ENCODE measurements around the gene MAZ. TPM values are rescaled to one million over a fixed set of nuclear protein-coding genes. Genes with fewer than 3 reads are reported as not detected.

Gene MAZ
- polyA plus RNA-seq, 1 donor from 2014 or later = 147 TPM

- H3F3A ChIP-seq (ENCODE audit: insufficient read depth, low read length, poor library complexity, severe bottlenecking) = no peaks in the 10 kb centered on the region
- peak overlapping the region; percentile 100 for H3K4me3 ChIP-seq (ENCODE audit: low read length)
- H3K27ac ChIP-seq (ENCODE audit: low read length) = peak overlapping the region; percentile 98
- no peaks in the 10 kb centered on the region for H3K9me3 ChIP-seq (ENCODE audit: low read length)
- H3K27me3 ChIP-seq (ENCODE audit: insufficient read depth, low read depth, low read length) = no peaks in the 10 kb centered on the region
- peaks cover 59% of the 10 kb centered on the region for H3K79me2 ChIP-seq (replicated peaks; ENCODE audit: insufficient read depth, low read length)
- no peaks in the 10 kb centered on the region for H3K36me3 ChIP-seq (ENCODE audit: insufficient read depth, low read length)
- peak overlapping the region; percentile 99 for H3K9ac ChIP-seq (ENCODE audit: low read length)
- H3K9me2 ChIP-seq (ENCODE audit: insufficient read depth, low read length) = no peaks in the 10 kb centered on the region
- H2AFZ ChIP-seq (ENCODE audit: low read depth, low read length) = no peak overlapping the region
- peak overlapping the region; percentile 96 for H3K4me2 ChIP-seq (ENCODE audit: low read length)
- TF ChIP-seq EP300 (conservative IDR thresholded peaks at IDR 0.05; ENCODE audit: poor library complexity, severe bottlenecking) = no peak
- TF ChIP-seq REST (IDR thresholded peaks at IDR 0.05; ENCODE audit: borderline replicate concordance) = no peak
- no peak for TF ChIP-seq EZH2 (IDR thresholded peaks at IDR 0.05; ENCODE audit: borderline replicate concordance, insufficient read depth, low read length, poor library complexity, severe bottlenecking)
- no peak for TF ChIP-seq MXI1 (conservative IDR thresholded peaks at IDR 0.05; ENCODE audit: poor library complexity, severe bottlenecking)
- TF ChIP-seq SMC3 (conservative IDR thresholded peaks at IDR 0.05; ENCODE audit: poor library complexity) = no peak
- TF ChIP-seq POLR2AphosphoS5 (IDR thresholded peaks at IDR 0.05) = no peak
- H4K20me1 ChIP-seq (ENCODE audit: insufficient read depth) = no peaks in the 10 kb centered on the region
Observed at GRCh38 chr16:29812754-29813643, 6.7 kb downstream of the MAZ start.

- H3K9ac ChIP-seq (ENCODE audit: low read length) = peak overlapping the region; percentile 99
Observed at GRCh38 chr16:29813644-29814562, 7.6 kb downstream of the MAZ start.

More at GRCh38 chr16:29813644-29814562, 7.6 kb downstream of the MAZ start:
- H2AFZ ChIP-seq (ENCODE audit: low read depth, low read length) = no peak overlapping the region
- H3K36me3 ChIP-seq (ENCODE audit: insufficient read depth, low read length) = no peaks in the 10 kb centered on the region
- H3K4me2 ChIP-seq (ENCODE audit: low read length) = peak overlapping the region; percentile 96
- peak overlapping the region; percentile 100 for H3K4me3 ChIP-seq (ENCODE audit: low read length)
- H3F3A ChIP-seq (ENCODE audit: insufficient read depth, low read length, poor library complexity, severe bottlenecking) = no peaks in the 10 kb centered on the region
- H3K27me3 ChIP-seq (ENCODE audit: insufficient read depth, low read depth, low read length) = no peaks in the 10 kb centered on the region
- no peaks in the 10 kb centered on the region for H4K20me1 ChIP-seq (ENCODE audit: insufficient read depth)
- H3K9me2 ChIP-seq (ENCODE audit: insufficient read depth, low read length) = no peaks in the 10 kb centered on the region
- H3K79me2 ChIP-seq (replicated peaks; ENCODE audit: insufficient read depth, low read length) = peaks cover 50% of the 10 kb centered on the region
- peak overlapping the region; percentile 98 for H3K27ac ChIP-seq (ENCODE audit: low read length)
- no peaks in the 10 kb centered on the region for H3K9me3 ChIP-seq (ENCODE audit: low read length)
- TF ChIP-seq SMC3 (conservative IDR thresholded peaks at IDR 0.05; ENCODE audit: poor library complexity) (no peak), REST (IDR thresholded peaks at IDR 0.05; ENCODE audit: borderline replicate concordance) (no peak), EZH2 (IDR thresholded peaks at IDR 0.05; ENCODE audit: borderline replicate concordance, insufficient read depth, low read length, poor library complexity, severe bottlenecking) (no peak), MXI1 (conservative IDR thresholded peaks at IDR 0.05; ENCODE audit: poor library complexity, severe bottlenecking) (no peak), TAF1 (IDR thresholded peaks at IDR 0.05; ENCODE audit: low read depth) (no peak), RAD21 (conservative IDR thresholded peaks at IDR 0.05) (no peak), CTCF (IDR thresholded peaks at IDR 0.05; ENCODE audit: poor library complexity, severe bottlenecking) (no peak), POLR2AphosphoS5 (IDR thresholded peaks at IDR 0.05) (no peak), EP300 (conservative IDR thresholded peaks at IDR 0.05; ENCODE audit: poor library complexity, severe bottlenecking) (no peak)
